GM21529 (cell line): ENCODE results near the gene ALDH3B2.
"Not testable (repeated sequence)": the region's sequence is repeated elsewhere in the genome, so short reads cannot be mapped to it uniquely, and the experiment has no call there.

Source experiments
- ATAC-seq: cut with Tn5 transposase; IDR thresholded peaks from one replicate; pipeline ENCODE4 v1.9.1; 2021; ENCODE audit not compliant: unreplicated experiment

ALDH3B2 gene

GRCh38 chr11:67674442-67674871 is at the start of gene ALDH3B2:
TSS of gene ALDH3B2 (minus strand) at chr11:67674623. CDS start at chr11:67666935, 7,688 bp downstream.
- ATAC-seq: no peak

GRCh38 chr11:67723036-67723435 is 48.6 kb upstream of the ALDH3B2 start:
- ATAC-seq: not testable (repeated sequence)

GRCh38 chr11:67716226-67716625 is 41.8 kb upstream of the ALDH3B2 start:
- ATAC-seq: not testable (repeated sequence)

GRCh38 chr11:67715801-67716200 is 41.4 kb upstream of the ALDH3B2 start:
- ATAC-seq: not testable (repeated sequence)

- not testable (repeated sequence) for ATAC-seq
Measured at GRCh38 chr11:67713892-67714509, 39.6 kb upstream of the ALDH3B2 start.

- not testable (repeated sequence) for ATAC-seq
Measured at GRCh38 chr11:67711676-67712075, 37.3 kb upstream of the ALDH3B2 start.

- ATAC-seq: not testable (repeated sequence)
Measured at GRCh38 chr11:67711212-67711611, 36.8 kb upstream of the ALDH3B2 start.

- ATAC-seq: not testable (repeated sequence)
Measured at GRCh38 chr11:67709806-67710205, 35.4 kb upstream of the ALDH3B2 start.

GRCh38 chr11:67705264-67705663 is 30.8 kb upstream of the ALDH3B2 start:
- no peak for ATAC-seq

- no peak for ATAC-seq
Measured at GRCh38 chr11:67704524-67704923, 30.1 kb upstream of the ALDH3B2 start.

- ATAC-seq: not testable (repeated sequence)
Measured at GRCh38 chr11:67703709-67704108, 29.3 kb upstream of the ALDH3B2 start.

- no peak for ATAC-seq
Measured at GRCh38 chr11:67700548-67701262, 26.3 kb upstream of the ALDH3B2 start.

GRCh38 chr11:67700141-67700540 is 25.7 kb upstream of the ALDH3B2 start:
- no peak for ATAC-seq

- no peak for ATAC-seq
Measured at GRCh38 chr11:67699521-67699920, 25.1 kb upstream of the ALDH3B2 start.

GRCh38 chr11:67698247-67698646 is 23.8 kb upstream of the ALDH3B2 start:
- no peak for ATAC-seq

- ATAC-seq: no peak
Measured at GRCh38 chr11:67697846-67698245, 23.4 kb upstream of the ALDH3B2 start.

GRCh38 chr11:67696998-67697397 is 22.6 kb upstream of the ALDH3B2 start:
- no peak for ATAC-seq

GRCh38 chr11:67695606-67696005 is 21.2 kb upstream of the ALDH3B2 start:
- ATAC-seq: no peak

GRCh38 chr11:67694875-67695555 is 20.6 kb upstream of the ALDH3B2 start:
- ATAC-seq: no peak

- no peak for ATAC-seq
Measured at GRCh38 chr11:67691149-67691548, 16.7 kb upstream of the ALDH3B2 start.

- ATAC-seq: no peak
Measured at GRCh38 chr11:67689178-67689577, 14.8 kb upstream of the ALDH3B2 start.

- no peak for ATAC-seq
Measured at GRCh38 chr11:67687986-67688385, 13.6 kb upstream of the ALDH3B2 start.
